ENCODE data around the gene TJP2. TPM values are rescaled to one million over a fixed set of nuclear protein-coding genes. Genes with fewer than 3 reads are reported as not detected.
A peak's percentile ranks its signal among the peaks of the same experiment; 100 is the strongest.

Gene TJP2
- total RNA-seq, 1 experiment from 2014 or later = 2.3 TPM

- no peak overlapping the region for H3K9ac ChIP-seq (ENCODE audit: low read length)
- no peaks in the 10 kb centered on the region for H3K9me2 ChIP-seq (replicated peaks; ENCODE audit: insufficient read depth, low read length)
- H3K27me3 ChIP-seq (ENCODE audit: low read length) = no peaks in the 10 kb centered on the region
- H2AFZ ChIP-seq (ENCODE audit: low read length) = no peak overlapping the region
- H3K4me2 ChIP-seq (ENCODE audit: low read depth, low read length, poor library complexity, severe bottlenecking) = no peak overlapping the region
- no peaks in the 10 kb centered on the region for H3K36me3 ChIP-seq (ENCODE audit: insufficient read depth, low read length)
- H4K20me1 ChIP-seq (ENCODE audit: insufficient read depth, low read depth, low read length) = 0 out of 2 replicates have a peak, but pooled peaks cover 5% of the 10 kb centered on the region
- no peak overlapping the region for H3K4me3 ChIP-seq (ENCODE audit: low read length)
- H3K79me2 ChIP-seq (ENCODE audit: low read length) = no peaks in the 10 kb centered on the region
- H3K9me3 ChIP-seq (ENCODE audit: low read length) = no peaks in the 10 kb centered on the region
- H3K27ac ChIP-seq (ENCODE audit: low read length) = no peak overlapping the region
- H3K4me1 ChIP-seq (ENCODE audit: low read length) = peaks cover 21% of the 10 kb centered on the region
- DNase-seq = no peak
These were observed 16.7 kb downstream of the TJP2 start for GRCh38 chr9:69190863-69191181.

GRCh38 chr9:69191231-69191630 is 17.2 kb downstream of the TJP2 start:
- no peak overlapping the region for H3K4me3 ChIP-seq (ENCODE audit: low read length)
- H3K27ac ChIP-seq (ENCODE audit: low read length) = no peak overlapping the region
- H3K9me3 ChIP-seq (ENCODE audit: low read length) = no peaks in the 10 kb centered on the region
- H3K9ac ChIP-seq (ENCODE audit: low read length) = no peak overlapping the region
- H3K4me1 ChIP-seq (ENCODE audit: low read length) = peaks cover 21% of the 10 kb centered on the region
- H3K79me2 ChIP-seq (ENCODE audit: low read length) = no peaks in the 10 kb centered on the region
- H3K4me2 ChIP-seq (ENCODE audit: low read depth, low read length, poor library complexity, severe bottlenecking) = no peak overlapping the region
- DNase-seq = no peak
- H3K9me2 ChIP-seq (replicated peaks; ENCODE audit: insufficient read depth, low read length) = no peaks in the 10 kb centered on the region
- H2AFZ ChIP-seq (ENCODE audit: low read length) = no peak overlapping the region
- 0 out of 2 replicates have a peak, but pooled peaks cover 5% of the 10 kb centered on the region for H4K20me1 ChIP-seq (ENCODE audit: insufficient read depth, low read depth, low read length)
- H3K27me3 ChIP-seq (ENCODE audit: low read length) = no peaks in the 10 kb centered on the region
- no peaks in the 10 kb centered on the region for H3K36me3 ChIP-seq (ENCODE audit: insufficient read depth, low read length)

GRCh38 chr9:69192214-69192613 is 18.1 kb downstream of the TJP2 start:
- H3K27me3 ChIP-seq (ENCODE audit: low read length) = no peaks in the 10 kb centered on the region
- H3K79me2 ChIP-seq (ENCODE audit: low read length) = no peaks in the 10 kb centered on the region
- no peak overlapping the region for H2AFZ ChIP-seq (ENCODE audit: low read length)
- H3K36me3 ChIP-seq (ENCODE audit: insufficient read depth, low read length) = no peaks in the 10 kb centered on the region
- H3K4me2 ChIP-seq (ENCODE audit: low read depth, low read length, poor library complexity, severe bottlenecking) = no peak overlapping the region
- H3K9me3 ChIP-seq (ENCODE audit: low read length) = no peaks in the 10 kb centered on the region
- no peaks in the 10 kb centered on the region for H3K9me2 ChIP-seq (replicated peaks; ENCODE audit: insufficient read depth, low read length)
- no peak overlapping the region for H3K27ac ChIP-seq (ENCODE audit: low read length)
- no peak for DNase-seq
- H3K4me1 ChIP-seq (ENCODE audit: low read length) = peaks cover 21% of the 10 kb centered on the region
- no peak overlapping the region for H3K9ac ChIP-seq (ENCODE audit: low read length)
- no peak overlapping the region for H3K4me3 ChIP-seq (ENCODE audit: low read length)
- H4K20me1 ChIP-seq (ENCODE audit: insufficient read depth, low read depth, low read length) = 0 out of 2 replicates have a peak, but pooled peaks cover 5% of the 10 kb centered on the region

- Histone ChIP-seq H3K27me3 (ENCODE audit: low read length) (no peaks in the 10 kb centered on the region), H3K4me1 (ENCODE audit: low read length) (peaks cover 21% of the 10 kb centered on the region), H3K36me3 (ENCODE audit: insufficient read depth, low read length) (no peaks in the 10 kb centered on the region), H3K9me3 (ENCODE audit: low read length) (no peaks in the 10 kb centered on the region), H4K20me1 (ENCODE audit: insufficient read depth, low read depth, low read length) (0 out of 2 replicates have a peak, but pooled peaks cover 5% of the 10 kb centered on the region), H3K9me2 (replicated peaks; ENCODE audit: insufficient read depth, low read length) (no peaks in the 10 kb centered on the region), H3K79me2 (ENCODE audit: low read length) (no peaks in the 10 kb centered on the region), H3K27ac (ENCODE audit: low read length) (no peak overlapping the region), H3K4me3 (ENCODE audit: low read length) (no peak overlapping the region), H3K9ac (ENCODE audit: low read length) (no peak overlapping the region), H3K4me2 (ENCODE audit: low read depth, low read length, poor library complexity, severe bottlenecking) (no peak overlapping the region), H2AFZ (ENCODE audit: low read length) (no peak overlapping the region)
- DNase-seq = no peak
These were observed 19.6 kb downstream of the TJP2 start for GRCh38 chr9:69193685-69194032.

GRCh38 chr9:69194702-69195418 is 20.8 kb downstream of the TJP2 start:
- no peaks in the 10 kb centered on the region for H3K27me3 ChIP-seq (ENCODE audit: low read length)
- H3K4me3 ChIP-seq (ENCODE audit: low read length) = no peak overlapping the region
- peak overlapping the region; percentile 35 for H3K4me2 ChIP-seq (ENCODE audit: low read depth, low read length, poor library complexity, severe bottlenecking)
- H3K79me2 ChIP-seq (ENCODE audit: low read length) = no peaks in the 10 kb centered on the region
- H4K20me1 ChIP-seq (ENCODE audit: insufficient read depth, low read depth, low read length) = 0 out of 2 replicates have a peak, but pooled peaks cover 5% of the 10 kb centered on the region
- H3K27ac ChIP-seq (ENCODE audit: low read length) = no peak overlapping the region
- H3K4me1 ChIP-seq (ENCODE audit: low read length) = peaks cover 21% of the 10 kb centered on the region
- H3K9ac ChIP-seq (ENCODE audit: low read length) = no peak overlapping the region
- no peaks in the 10 kb centered on the region for H3K36me3 ChIP-seq (ENCODE audit: insufficient read depth, low read length)
- DNase-seq = no peak
- no peak overlapping the region for H2AFZ ChIP-seq (ENCODE audit: low read length)
- H3K9me2 ChIP-seq (replicated peaks; ENCODE audit: insufficient read depth, low read length) = no peaks in the 10 kb centered on the region
- H3K9me3 ChIP-seq (ENCODE audit: low read length) = no peaks in the 10 kb centered on the region

- Histone ChIP-seq H3K9me2 (replicated peaks; ENCODE audit: insufficient read depth, low read length) (no peaks in the 10 kb centered on the region), H3K4me1 (ENCODE audit: low read length) (peaks cover 17% of the 10 kb centered on the region), H3K4me2 (ENCODE audit: low read depth, low read length, poor library complexity, severe bottlenecking) (peak overlapping the region; percentile 35), H3K27me3 (ENCODE audit: low read length) (no peaks in the 10 kb centered on the region), H3K9me3 (ENCODE audit: low read length) (no peaks in the 10 kb centered on the region), H2AFZ (ENCODE audit: low read length) (no peak overlapping the region), H3K79me2 (ENCODE audit: low read length) (no peaks in the 10 kb centered on the region), H4K20me1 (ENCODE audit: insufficient read depth, low read depth, low read length) (0 out of 2 replicates have a peak, but pooled peaks cover 5% of the 10 kb centered on the region), H3K36me3 (ENCODE audit: insufficient read depth, low read length) (no peaks in the 10 kb centered on the region), H3K27ac (ENCODE audit: low read length) (no peak overlapping the region), H3K4me3 (ENCODE audit: low read length) (no peak overlapping the region), H3K9ac (ENCODE audit: low read length) (no peak overlapping the region)
- DNase-seq = no peak
These were observed 21.6 kb downstream of the TJP2 start for GRCh38 chr9:69195668-69196067.

GRCh38 chr9:69197687-69198086 is 23.6 kb downstream of the TJP2 start:
- Histone ChIP-seq H3K4me3 (ENCODE audit: low read length) (no peak overlapping the region), H3K9me2 (replicated peaks; ENCODE audit: insufficient read depth, low read length) (no peaks in the 10 kb centered on the region), H2AFZ (ENCODE audit: low read length) (no peak overlapping the region), H3K9ac (ENCODE audit: low read length) (no peak overlapping the region), H3K9me3 (ENCODE audit: low read length) (no peaks in the 10 kb centered on the region), H3K27ac (ENCODE audit: low read length) (no peak overlapping the region), H3K4me2 (ENCODE audit: low read depth, low read length, poor library complexity, severe bottlenecking) (no peak overlapping the region), H3K36me3 (ENCODE audit: insufficient read depth, low read length) (no peaks in the 10 kb centered on the region), H3K79me2 (ENCODE audit: low read length) (no peaks in the 10 kb centered on the region), H3K4me1 (ENCODE audit: low read length) (peaks cover 14% of the 10 kb centered on the region), H4K20me1 (ENCODE audit: insufficient read depth, low read depth, low read length) (0 out of 2 replicates have a peak, but pooled peaks cover 5% of the 10 kb centered on the region), H3K27me3 (ENCODE audit: low read length) (no peaks in the 10 kb centered on the region)
- DNase-seq = no peak

GRCh38 chr9:69198521-69199220 is 24.6 kb downstream of the TJP2 start:
- no peaks in the 10 kb centered on the region for H3K27me3 ChIP-seq (ENCODE audit: low read length)
- no peak overlapping the region for H3K4me3 ChIP-seq (ENCODE audit: low read length)
- no peak overlapping the region for H3K27ac ChIP-seq (ENCODE audit: low read length)
- H3K9me3 ChIP-seq (ENCODE audit: low read length) = no peaks in the 10 kb centered on the region
- H3K9ac ChIP-seq (ENCODE audit: low read length) = no peak overlapping the region
- H4K20me1 ChIP-seq (ENCODE audit: insufficient read depth, low read depth, low read length) = 0 out of 2 replicates have a peak, but pooled peaks cover 5% of the 10 kb centered on the region
- no peaks in the 10 kb centered on the region for H3K9me2 ChIP-seq (replicated peaks; ENCODE audit: insufficient read depth, low read length)
- no peaks in the 10 kb centered on the region for H3K79me2 ChIP-seq (ENCODE audit: low read length)
- H3K4me2 ChIP-seq (ENCODE audit: low read depth, low read length, poor library complexity, severe bottlenecking) = no peak overlapping the region
- no peaks in the 10 kb centered on the region for H3K36me3 ChIP-seq (ENCODE audit: insufficient read depth, low read length)
- H2AFZ ChIP-seq (ENCODE audit: low read length) = no peak overlapping the region
- DNase-seq = no peak
- H3K4me1 ChIP-seq (ENCODE audit: low read length) = peaks cover 14% of the 10 kb centered on the region
